HG02973 (cell line): ENCODE data around the gene ITGA3.

Source experiments
- ATAC-seq: cut with Tn5 transposase; IDR thresholded peaks from one replicate; pipeline ENCODE4 v1.9.1; 2021; ENCODE audit warnings: moderate library complexity; ENCODE audit not compliant: unreplicated experiment

ITGA3 gene

DNA sequence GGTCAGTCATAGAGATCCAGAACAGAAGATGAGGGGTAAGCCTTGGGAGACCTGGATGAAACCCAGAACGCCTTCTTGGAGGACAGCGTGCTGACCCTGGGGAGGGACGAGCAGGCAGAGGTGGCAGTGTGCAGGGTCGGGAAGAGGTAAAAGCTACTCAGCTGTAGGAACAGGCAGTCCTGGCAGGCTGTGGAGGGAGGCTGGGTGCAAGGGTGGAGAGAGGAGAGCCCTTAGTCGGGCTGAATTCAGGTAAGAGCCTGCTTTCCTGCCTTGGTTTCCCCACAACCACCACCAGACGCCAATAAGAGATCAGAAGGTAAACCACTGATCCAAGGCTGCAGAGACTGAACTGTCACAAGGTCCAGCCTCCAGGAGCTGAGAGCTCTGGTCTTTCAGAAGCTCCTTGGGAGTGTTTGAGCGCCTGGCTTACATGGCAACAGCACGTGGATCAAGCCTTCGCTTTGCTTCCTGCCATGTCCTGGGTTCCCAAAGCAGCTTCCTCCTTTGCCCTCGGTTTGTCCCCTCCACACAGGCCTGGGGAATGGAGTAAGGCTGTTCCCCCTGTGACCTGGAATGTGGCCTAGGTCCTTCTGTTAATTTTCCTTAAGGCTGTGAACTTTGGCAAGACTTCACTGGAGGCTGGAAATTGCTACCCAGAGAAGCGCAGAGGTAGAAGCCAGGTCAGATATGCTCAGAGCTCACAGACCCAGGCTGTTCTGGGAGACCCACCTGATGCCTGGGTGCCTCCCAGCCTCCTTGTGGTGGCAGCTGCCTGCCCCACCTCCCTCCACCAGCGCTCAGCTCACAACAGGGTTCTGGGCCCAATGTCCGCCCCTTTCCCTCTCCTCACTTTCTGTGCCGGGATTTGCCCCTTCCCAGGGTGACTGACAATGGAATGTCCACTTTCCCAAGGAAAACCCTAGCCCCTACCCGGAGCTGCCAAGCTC lies 35.3 kb downstream of the ITGA3 start:
- no peak for ATAC-seq

DNA sequence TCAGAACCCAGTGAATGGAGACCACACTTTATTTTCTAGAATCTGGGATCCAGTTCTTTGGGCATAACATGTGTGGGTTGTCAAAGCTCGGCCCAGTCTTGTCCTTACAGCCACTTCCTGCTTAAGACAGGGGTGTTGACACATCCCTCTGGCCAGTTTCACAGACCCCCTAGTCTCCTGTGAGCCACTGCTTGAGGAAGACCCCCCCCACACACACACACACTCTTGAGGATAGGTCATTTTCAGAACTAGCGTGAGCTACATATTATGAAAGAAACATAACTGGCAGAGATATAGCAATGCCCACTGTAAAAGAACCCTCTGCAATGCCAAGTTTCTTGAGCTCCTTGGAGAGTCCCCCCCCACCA lies 36.0 kb downstream of the ITGA3 start:
- ATAC-seq = no peak

DNA sequence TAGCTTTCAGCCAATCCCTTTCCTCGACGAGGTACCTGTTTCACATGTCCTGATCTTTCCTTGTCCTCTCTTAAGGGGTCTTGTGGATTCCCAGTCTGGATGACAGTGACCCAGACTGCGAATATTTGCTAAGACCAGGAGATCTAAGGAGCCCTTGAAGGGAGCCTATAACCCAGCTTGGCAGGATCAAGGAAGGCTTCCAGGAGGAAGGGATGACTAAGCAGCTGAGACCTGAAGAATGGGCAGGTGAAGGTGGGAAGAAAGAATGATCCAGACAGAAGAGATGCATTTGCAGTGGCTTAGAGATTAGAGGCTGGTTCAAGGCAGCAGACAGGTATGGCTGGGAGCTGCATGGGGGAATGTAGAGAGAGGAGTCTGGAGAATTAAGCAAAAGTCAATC lies 37.3 kb downstream of the ITGA3 start:
- ATAC-seq = no peak

DNA sequence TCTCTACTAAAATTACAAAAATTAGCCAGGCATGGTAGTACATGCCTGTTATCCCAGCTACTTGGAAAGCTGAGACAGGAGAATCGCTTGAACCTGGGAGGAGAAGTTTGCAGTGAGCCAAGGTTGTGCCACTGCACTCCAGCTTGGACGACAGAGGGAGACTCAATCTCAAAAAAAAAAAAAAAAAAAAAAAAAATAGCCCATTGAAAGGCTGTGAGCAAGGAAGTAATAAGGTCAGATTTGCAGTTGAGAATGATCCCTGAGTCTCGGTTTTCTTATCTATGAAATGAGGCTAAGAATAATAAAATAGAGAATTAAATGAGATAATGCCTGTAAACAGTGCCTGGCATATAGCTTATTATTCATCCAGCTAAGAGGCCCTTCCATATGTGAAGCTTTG lies 37.9 kb downstream of the ITGA3 start:
- ATAC-seq = no peak

DNA sequence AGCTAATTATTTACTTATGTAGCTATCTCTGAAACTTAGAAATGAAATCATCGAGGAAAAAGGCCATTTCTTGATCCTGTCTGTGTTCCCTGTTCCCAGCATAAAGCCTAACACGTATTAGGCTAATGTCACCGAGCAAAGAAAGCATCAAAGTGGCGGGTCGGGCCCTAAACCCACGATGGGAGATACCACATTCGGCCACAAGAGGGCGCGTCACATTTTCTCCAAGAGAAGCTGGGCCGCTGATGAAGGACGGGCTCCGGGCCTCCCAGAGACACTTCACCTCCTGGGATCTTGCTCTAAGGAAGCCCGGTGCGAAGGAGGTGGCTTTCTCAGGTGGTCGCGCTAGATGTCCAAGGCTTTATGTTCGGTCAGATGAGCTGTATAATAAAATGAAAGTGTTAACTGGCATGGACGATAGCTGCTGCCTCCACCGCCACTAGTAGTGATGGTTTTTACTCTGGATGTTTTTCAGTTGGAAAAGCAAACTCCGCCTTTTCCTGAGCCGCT lies 38.4 kb downstream of the ITGA3 start:
- ATAC-seq = no peak

DNA sequence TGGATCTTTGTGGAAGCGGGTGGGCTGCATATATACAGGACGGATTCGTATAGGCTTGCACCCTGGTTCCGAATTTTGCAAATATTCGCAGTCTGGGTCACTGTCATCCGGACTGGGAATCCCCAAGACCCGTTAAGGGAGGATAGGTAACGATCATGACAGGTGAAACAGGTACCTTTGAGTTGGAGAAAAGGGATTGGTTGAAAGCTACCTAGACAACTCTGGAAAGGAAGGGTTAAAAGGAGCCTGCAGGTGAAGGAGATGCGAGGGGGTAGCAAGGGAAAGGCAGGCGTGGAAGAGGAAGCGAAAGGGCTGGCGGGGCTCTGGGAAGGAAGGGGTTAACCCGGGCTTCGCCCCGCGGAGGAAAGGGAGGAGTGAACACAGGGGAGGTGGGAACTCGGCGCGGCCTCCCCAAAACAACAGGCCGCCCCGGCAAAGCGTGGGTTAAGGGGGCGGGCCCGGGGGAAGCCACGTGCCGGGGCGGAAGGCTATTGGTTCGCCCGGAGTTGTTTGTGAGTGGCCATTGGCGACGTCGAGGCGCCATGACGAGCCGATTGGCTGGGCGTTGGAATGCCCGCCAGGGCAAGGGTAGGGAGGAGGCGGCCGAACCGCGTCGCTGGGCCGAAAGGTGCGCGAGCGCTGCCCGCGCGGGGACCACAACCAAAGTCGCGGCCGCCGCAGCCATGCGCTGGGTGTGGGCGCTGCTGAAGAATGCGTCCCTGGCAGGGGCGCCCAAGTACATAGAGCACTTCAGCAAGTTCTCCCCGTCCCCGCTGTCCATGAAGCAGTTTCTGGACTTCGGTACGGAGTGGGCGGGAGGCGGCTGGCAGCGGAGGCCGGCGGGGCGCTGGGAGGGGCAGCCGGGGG lies 39.1 kb downstream of the ITGA3 start, which contains the start of gene PDK2:
Gene PDK2, plus strand, starts transcription at position 599 of the 867 bp plus-strand sequence. Its CDS starts 85 bp downstream, at position 684.
- peak; percentile 80 for ATAC-seq

DNA sequence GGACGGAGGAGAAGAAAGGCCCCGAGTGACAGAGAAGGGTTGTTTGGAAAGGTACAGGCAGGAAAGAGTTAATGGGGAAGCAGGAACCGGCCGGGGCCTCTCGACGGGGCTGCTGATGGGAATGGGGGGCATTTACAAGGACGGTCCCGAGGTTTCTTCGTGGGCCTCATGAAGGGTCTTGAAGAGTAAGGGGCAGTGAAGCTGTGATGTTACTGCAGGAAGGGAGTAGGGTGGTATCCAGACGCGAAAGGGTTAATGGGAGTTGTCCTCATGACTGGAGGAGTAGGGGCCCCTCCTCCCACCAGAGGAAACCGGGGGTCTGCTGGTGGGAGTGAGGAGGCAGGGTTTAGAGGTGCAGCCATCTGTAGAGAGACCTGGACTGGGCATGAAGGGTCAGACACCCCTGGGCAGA lies 39.7 kb downstream of the ITGA3 start:
- ATAC-seq = no peak

DNA sequence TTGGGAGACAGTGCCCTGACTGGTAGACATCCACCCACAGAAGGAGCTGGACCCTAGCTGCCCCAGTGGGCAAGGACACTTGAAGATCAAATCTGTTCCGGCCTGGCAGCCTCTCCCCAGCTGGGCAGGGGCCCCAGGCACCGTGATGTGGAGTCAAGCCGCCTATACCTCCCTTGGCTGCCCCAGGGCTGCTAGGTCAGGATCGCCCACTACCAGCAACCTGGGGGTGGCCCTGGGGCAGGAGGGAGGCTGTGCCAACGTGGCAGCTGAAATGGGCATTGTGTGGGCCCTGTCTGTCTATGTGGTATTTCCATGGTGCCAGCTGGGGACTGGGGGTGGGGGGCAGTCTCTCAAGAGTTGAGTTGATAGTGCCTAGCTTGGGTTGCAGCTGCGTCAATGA lies 40.2 kb downstream of the ITGA3 start:
- no peak for ATAC-seq

DNA sequence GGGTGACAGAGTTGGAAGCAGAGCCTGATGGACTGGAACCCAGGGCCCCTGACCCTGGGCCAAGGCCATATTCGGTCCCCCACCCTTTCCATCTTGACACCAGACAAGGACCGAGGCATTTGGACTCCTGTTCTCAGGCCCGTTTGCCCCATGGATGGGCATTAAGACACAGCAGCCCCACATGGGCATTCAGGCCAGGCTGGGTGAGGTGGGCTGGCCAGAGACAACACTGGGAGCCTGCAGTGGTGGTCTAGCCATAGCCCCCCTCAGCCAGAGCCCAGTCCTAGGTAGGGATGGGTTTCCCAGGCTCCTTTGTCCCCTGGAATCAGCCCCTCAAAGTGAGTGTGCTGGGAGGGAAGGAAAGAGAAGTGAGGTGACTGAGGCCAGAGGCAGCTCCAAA lies 40.8 kb downstream of the ITGA3 start:
- no peak for ATAC-seq

DNA sequence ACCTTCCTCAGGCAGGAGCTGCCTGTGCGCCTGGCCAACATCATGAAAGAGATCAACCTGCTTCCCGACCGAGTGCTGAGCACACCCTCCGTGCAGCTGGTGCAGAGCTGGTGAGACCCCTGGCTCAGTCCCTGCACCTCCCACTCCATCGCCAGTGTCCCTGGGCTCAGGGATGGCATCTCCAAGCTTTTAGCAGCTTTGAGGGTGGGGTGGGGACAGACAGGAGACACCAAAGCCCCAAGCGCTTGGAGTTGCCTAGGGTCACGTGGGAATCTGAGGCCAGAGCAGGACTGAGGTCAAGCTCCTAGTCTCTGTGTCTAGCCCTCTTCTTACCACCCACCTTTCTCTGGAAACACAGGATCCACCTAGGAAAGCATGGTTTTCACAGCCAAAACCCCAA lies 41.5 kb downstream of the ITGA3 start:
- no peak for ATAC-seq

DNA sequence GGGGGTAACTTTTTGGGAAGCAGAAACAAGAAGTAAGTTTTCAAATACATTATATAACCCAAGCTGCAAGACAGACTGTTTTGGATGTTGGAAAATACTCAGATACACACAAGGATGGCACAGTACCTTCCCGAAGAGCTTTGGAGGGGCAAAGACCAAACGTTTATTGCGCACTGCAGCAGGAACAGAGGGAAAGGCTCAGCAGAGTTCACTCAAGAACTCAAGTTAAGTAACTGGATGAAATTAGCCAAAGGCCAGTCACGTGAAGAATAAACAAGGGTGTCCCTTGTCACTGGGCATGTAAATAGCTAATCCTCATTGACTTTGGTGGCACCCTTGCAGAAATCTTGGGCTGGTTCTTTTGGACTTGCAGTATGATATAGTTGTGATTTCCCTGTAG lies 42.0 kb downstream of the ITGA3 start:
- ATAC-seq = no peak

DNA sequence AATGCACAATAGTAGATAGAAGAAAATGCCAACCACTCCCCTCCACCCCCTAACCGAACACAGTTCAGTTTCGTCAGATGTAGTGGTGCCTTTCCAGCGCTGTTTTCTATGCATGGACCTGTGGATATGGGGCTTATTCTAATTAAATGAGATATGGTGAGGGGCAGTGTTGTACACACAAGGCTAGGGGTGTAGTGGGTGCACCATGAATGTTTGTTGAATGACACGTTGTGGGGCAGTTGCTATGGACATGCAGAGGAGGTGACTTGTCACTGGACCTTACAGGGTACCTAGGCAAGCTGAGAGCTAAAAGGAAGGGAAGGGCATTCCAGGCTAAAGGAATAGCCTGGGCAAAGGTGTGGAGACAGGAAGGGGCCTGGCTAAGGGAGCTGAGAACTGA lies 42.7 kb downstream of the ITGA3 start:
- no peak for ATAC-seq

DNA sequence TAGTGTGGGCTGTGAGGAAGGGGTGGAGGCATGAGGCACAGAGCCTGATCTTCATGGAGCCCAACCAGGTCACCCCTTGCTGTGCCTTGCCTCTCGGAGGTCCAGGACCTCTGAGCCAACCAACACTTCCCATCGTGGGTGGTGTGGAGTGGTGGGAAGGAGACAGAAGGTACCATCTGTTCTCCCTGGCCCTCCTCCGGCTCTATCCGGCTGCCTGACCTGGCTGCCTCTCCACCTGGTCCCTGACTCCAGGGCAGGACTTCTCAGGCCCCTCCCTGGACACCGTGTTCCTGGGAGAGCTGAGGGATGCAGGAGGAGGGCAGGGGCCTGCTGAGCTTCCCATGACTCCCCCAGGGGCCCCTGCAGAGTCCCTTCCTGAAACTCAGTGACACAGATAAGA lies 43.1 kb downstream of the ITGA3 start:
- ATAC-seq = no peak

DNA sequence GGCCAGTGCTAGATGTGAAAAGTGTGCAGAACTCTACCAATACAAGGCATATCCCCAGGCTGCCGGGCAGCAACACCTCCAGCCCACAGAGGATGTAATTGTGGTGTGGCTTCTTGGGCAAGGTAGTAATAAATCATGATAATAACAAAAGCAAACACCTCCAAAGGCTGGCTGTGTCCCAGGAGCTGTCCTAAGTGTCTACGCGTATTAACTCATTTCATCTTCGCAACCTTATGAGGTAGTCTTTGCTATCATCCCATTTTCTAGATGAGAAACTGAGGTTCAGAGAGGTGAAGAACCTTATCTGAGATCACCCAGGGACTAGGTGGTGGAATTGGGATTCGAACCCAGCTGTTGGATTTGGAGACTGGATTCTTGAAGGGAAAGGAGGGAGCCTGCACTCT lies 44.6 kb downstream of the ITGA3 start:
- no peak for ATAC-seq

DNA sequence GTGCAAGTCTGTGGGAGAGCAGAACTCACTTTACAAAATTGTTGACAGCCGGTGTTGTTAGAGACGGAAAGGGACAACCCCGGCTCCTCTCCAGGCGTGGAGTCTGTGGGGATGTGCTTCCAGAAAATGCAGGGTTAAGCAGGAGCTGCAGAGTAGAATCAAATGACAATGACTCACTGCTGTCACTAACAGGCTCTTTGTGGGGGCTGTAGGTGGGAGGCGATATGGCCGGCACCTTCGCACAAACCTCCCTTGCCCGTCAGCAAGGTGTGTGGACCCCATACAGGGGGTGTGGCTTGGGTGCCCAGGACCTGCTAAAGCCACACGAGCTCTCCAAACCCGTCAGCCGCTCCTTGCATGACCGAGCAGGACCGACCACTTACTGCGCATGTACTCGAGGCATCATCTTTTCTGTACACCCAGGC lies 45.0 kb downstream of the ITGA3 start:
- no peak for ATAC-seq

DNA sequence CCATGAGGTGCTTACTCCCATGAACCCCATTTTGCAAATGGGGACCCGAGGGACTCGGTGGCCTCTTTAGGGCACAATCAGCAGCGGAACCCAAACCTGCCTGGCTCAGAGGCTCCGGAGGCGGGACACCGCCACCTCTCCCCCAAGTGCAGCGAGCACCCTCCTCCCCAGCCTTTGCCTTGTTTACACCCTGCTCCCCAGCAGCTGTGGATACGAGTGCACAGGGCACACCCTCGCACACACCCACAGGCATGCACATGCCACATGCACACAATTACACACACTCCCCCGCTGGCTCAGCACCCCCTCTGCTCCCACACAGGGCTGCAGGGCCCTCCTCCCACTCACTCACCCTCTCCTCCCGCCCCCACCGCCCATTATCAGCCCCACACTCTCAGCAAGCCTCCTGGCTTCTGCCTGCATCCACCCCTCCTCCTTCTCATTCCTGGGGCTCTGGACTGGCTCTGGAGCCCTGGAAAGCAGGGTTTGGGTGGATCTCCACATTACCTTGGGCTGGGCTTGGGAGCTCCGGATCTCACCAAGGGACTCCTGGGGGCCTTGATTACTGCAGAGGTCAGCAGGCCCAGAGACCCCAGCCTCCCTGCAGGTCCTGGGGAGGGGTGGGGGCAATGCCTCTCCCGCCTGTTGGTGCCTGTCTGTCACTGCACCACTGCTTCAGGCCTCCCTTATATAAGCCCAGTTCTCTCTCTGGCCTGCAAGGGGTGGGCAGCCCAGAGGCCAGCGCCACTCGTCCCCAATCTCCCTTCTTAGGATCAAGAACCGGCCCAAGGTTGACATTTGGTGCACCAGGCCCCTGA lies 45.6 kb downstream of the ITGA3 start:
- no peak for ATAC-seq

DNA sequence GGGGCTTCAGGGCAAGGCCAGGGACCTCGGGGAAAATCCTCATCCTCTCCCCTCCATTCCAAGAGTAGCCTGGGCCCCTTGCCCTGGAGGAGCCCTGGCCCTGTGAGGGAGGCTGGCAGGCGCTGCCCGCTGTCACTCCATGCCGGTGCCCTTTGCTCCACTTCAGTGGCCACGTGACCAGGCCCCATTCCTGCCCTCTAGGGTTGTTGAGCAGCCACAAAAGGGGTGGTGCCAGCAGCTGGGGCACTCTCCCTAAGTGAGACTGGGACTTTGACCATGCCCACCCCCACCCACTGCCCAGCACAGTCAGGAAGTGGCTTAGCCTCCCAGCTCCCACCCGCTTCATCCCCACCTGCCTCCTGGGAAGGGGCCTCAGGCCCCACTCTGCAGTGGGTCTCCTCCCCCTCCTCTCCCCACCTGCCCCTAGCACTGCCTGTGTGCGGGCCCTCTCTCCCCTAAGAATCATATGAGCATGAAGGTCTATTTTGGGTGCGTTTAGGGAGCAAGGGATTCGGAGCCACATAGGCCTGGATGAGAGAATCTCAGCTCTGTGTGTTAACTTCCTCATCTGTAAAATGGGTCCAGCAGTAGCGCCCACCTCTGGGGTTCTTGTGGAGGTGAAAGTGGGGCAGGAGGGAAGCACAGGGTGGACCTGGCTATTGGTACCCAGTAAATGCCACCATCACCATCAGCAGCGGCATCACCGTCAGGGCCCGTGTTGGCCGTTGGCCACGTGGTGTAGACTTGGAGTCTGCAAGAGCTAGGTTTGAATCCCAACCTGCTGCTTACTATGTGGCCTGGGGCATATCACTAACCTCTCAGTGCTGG lies 46.5 kb downstream of the ITGA3 start:
- no peak for ATAC-seq

DNA sequence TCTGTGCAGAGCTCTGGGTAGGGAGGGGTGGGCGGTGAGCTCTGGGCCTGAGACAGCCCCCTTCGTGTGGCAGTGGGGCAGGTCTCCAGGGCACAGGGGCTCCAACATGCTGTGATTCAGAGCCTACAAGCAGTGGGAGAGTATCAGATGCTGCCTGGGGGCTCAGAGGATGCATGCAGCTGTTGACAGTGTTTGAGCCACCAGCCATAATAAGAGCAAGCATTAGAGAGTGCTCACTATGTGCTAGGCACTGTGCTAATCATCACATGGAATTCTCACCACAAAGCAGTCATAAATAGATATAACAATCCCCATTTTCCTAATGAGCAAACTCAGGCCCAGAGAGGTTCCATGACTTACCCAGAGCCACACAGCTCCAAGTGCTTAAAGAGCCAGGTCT lies 47.3 kb downstream of the ITGA3 start:
- no peak for ATAC-seq

DNA sequence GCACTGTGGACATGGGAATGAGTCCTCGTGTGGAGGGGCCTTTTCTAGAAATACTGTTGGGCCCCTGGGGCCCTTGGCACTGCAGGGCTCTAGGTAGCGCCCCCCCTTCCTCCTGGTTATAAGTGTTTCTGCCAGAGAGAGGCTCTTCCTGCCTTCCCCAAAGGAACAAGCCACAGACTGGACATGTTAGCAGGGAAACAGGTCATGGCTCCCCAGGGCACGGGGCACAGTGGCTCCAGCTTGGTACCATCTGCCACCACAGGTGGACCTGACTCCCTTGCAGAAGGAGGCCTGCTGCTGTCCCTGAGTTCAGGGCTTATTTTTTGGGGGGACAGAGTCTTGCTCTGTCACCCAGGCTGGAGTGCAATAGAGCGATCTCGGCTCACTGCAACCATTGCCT lies 48.0 kb downstream of the ITGA3 start:
- ATAC-seq = no peak

DNA sequence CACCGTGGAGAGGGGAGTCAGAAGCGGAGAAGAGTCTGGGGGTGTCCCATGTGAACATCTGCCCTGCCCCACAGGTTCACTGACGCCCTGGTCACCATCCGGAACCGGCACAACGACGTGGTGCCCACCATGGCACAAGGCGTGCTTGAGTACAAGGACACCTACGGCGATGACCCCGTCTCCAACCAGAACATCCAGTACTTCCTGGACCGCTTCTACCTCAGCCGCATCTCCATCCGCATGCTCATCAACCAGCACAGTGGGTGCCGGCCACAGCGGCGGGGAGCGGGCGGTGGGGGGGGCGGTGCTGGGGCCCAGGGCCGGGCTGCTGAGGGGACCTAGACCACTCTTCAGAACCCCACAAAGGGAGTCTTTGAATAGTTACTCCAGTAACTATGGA lies 49.9 kb downstream of the ITGA3 start:
- ATAC-seq = no peak
